Measurements from ENCODE around the gene CCDC102B. TPM values are rescaled to one million over a fixed set of nuclear protein-coding genes. Genes with fewer than 3 reads are reported as not detected.
"Not testable (repeated sequence)": the region's sequence is repeated elsewhere in the genome, so short reads cannot be mapped to it uniquely, and the experiment has no call there.

CCDC102B gene
- total RNA-seq, 1 donor from 2014 or later = 22.1 TPM

GRCh38 chr18:68826121-68826520, 28.2 kb downstream of the CCDC102B start:
- DNase-seq (ENCODE audit: low read depth) = peak; percentile 76

GRCh38 chr18:68830256-68831045, 32.6 kb downstream of the CCDC102B start:
- DNase-seq (ENCODE audit: low read depth) = no peak

GRCh38 chr18:68833756-68834155, 35.9 kb downstream of the CCDC102B start:
- no peak for DNase-seq (ENCODE audit: low read depth)

- DNase-seq (ENCODE audit: low read depth) = peak; percentile 55
These were observed 40.0 kb downstream of the CCDC102B start for GRCh38 chr18:68837665-68838451.

GRCh38 chr18:68839701-68840100, 41.8 kb downstream of the CCDC102B start:
- no peak for DNase-seq (ENCODE audit: low read depth)

GRCh38 chr18:68840554-68841263, 42.8 kb downstream of the CCDC102B start:
- DNase-seq (ENCODE audit: low read depth) = peak; percentile 86

- no peak for DNase-seq (ENCODE audit: low read depth)
These were observed 43.4 kb downstream of the CCDC102B start for GRCh38 chr18:68841301-68841700.

GRCh38 chr18:68842951-68843350, 45.1 kb downstream of the CCDC102B start:
- no peak for DNase-seq (ENCODE audit: low read depth)

GRCh38 chr18:68843473-68844089, 45.7 kb downstream of the CCDC102B start:
- DNase-seq (ENCODE audit: low read depth) = peak; percentile 7

- peak; percentile 22 for DNase-seq (ENCODE audit: low read depth)
These were observed 49.4 kb downstream of the CCDC102B start for GRCh38 chr18:68847219-68847837.

- DNase-seq (ENCODE audit: low read depth) = no peak
These were observed 50.4 kb downstream of the CCDC102B start for GRCh38 chr18:68848242-68848641.

- no peak for DNase-seq (ENCODE audit: low read depth)
These were observed 57.0 kb downstream of the CCDC102B start for GRCh38 chr18:68854786-68855391.

GRCh38 chr18:68855491-68855890, 57.6 kb downstream of the CCDC102B start:
- DNase-seq (ENCODE audit: low read depth) = no peak

- DNase-seq (ENCODE audit: low read depth) = no peak
These were observed 63.5 kb downstream of the CCDC102B start for GRCh38 chr18:68861365-68861764.

GRCh38 chr18:68865021-68865420, 67.1 kb downstream of the CCDC102B start:
- DNase-seq (ENCODE audit: low read depth) = no peak

GRCh38 chr18:68865503-68865902, 67.6 kb downstream of the CCDC102B start:
- no peak for DNase-seq (ENCODE audit: low read depth)

- DNase-seq (ENCODE audit: low read depth) = no peak
These were observed 75.1 kb downstream of the CCDC102B start for GRCh38 chr18:68873003-68873402.

GRCh38 chr18:68874361-68874760, 76.5 kb downstream of the CCDC102B start:
- DNase-seq (ENCODE audit: low read depth) = peak; percentile 7

GRCh38 chr18:68879947-68880346, 82.1 kb downstream of the CCDC102B start:
- DNase-seq (ENCODE audit: low read depth) = not testable (repeated sequence)

GRCh38 chr18:68887410-68887809, 89.5 kb downstream of the CCDC102B start:
- no peak for DNase-seq (ENCODE audit: low read depth)

Data from myocyte (in vitro differentiated cells).